Muscle of back (tissue), 10 donors: ENCODE results near the gene GGN. TPM values are rescaled to one million over a fixed set of nuclear protein-coding genes. Genes with fewer than 3 reads are reported as not detected.

Source experiments
- polyA plus RNA-seq, 10 donors: library from polyadenylated mRNA; unstranded; fragments of 120-200 nt; gene quantifications; one replicate each; pipeline ENCODE4 v1.2.1, GENCODE V29; 2013; ENCODE audit not compliant: insufficient read length in 10 of 10

GGN gene
- polyA plus RNA-seq, 10 donors, result 0.13 to 1.4 (median 0.22) TPM; not detected in 4

Other genes with a start within 250 kb of the GGN start
- gene DPF1, start 163.8 kb downstream of the GGN start, polyA plus RNA-seq, result 1 to 10 TPM; 2.3 to 5.5 (median 3.4) TPM
- 10 to 100 TPM in 7 of 10 donors, 1 to 10 TPM in 3; 7.4 to 18.7 (median 14.5) TPM for gene PPP1R14A, start 131.7 kb downstream of the GGN start, polyA plus RNA-seq
- gene SPINT2, start 123.5 kb downstream of the GGN start, polyA plus RNA-seq, result 10 to 100 TPM in 2 of 10 donors, 1 to 10 TPM in 8; 1.9 to 36.3 (median 4.5) TPM
- gene C19orf33, start 83.8 kb downstream of the GGN start, polyA plus RNA-seq, result 1 to 10 TPM in 3 of 10 donors, under 1 TPM in 4, not detected in 3; 0.48 to 7.4 (median 0.81) TPM
- 10 to 100 TPM; 20.4 to 33.6 (median 24.6) TPM for gene YIF1B, start 72.1 kb downstream of the GGN start, polyA plus RNA-seq
- gene KCNK6, start 68.2 kb downstream of the GGN start, polyA plus RNA-seq, result 1 to 10 TPM; 1.9 to 3.4 (median 2.5) TPM
- 1 to 10 TPM; 1.6 to 4.3 (median 2.3) TPM for gene CATSPERG, start 52.2 kb downstream of the GGN start, polyA plus RNA-seq
- gene PSMD8, start 13.5 kb downstream of the GGN start, polyA plus RNA-seq, result 100 to 1,000 TPM; 111 to 143 (median 121) TPM
- under 1 TPM; 0.20 to 0.91 (median 0.37) TPM for gene SPRED3, start 663 bp upstream of the GGN start, polyA plus RNA-seq
- gene FAM98C, start 15.1 kb upstream of the GGN start, polyA plus RNA-seq, result 10 to 100 TPM in 2 of 10 donors, 1 to 10 TPM in 8; 5.6 to 11.1 (median 8.6) TPM
- gene RASGRP4, start 38.2 kb upstream of the GGN start, polyA plus RNA-seq, result 1 to 10 TPM; 1.5 to 2.8 (median 1.9) TPM
- gene RYR1, start 45.7 kb upstream of the GGN start, polyA plus RNA-seq, result 100 to 1,000 TPM; 269 to 630 (median 491) TPM
- gene MAP4K1, start 229.9 kb upstream of the GGN start, polyA plus RNA-seq, result 10 to 100 TPM in 4 of 10 donors, 1 to 10 TPM in 6; 2.7 to 19.2 (median 9.1) TPM
- 100 to 1,000 TPM; 343 to 391 (median 353) TPM for gene EIF3K, start 231.2 kb upstream of the GGN start, polyA plus RNA-seq